Colonic mucosa (tissue), 4 donors: ENCODE measurements around the gene ARFGAP3. TPM values are rescaled to one million over a fixed set of nuclear protein-coding genes. Genes with fewer than 3 reads are reported as not detected.
"Not testable (repeated sequence)": the region's sequence is repeated elsewhere in the genome, so short reads cannot be mapped to it uniquely, and the experiment has no call there.

Source experiments
- DNase-seq: peaks from one replicate; pipeline ENCODE4 v3.0.0-alpha.2; 2020
- H3K27ac ChIP-seq: fragments of 200-600 bp; one replicate; pipeline ENCODE4 v1.8.0; 2021
- H3K27me3 ChIP-seq: fragments of 200-600 bp; one replicate; pipeline ENCODE4 v1.8.0; 2021
- H3K36me3 ChIP-seq: fragments of 200-600 bp; one replicate; pipeline ENCODE4 v1.8.0; 2021
- H3K4me1 ChIP-seq: fragments of 200-600 bp; one replicate; pipeline ENCODE4 v1.8.0; 2021; ENCODE audit warnings: mild to moderate bottlenecking
- H3K4me3 ChIP-seq: fragments of 200-600 bp; one replicate; pipeline ENCODE4 v1.8.0; 2021
- H3K9ac ChIP-seq, 2 donors: one replicate each; pipeline ENCODE4 v1.7.0; 2013; ENCODE audit warnings: control low read depth in 2 of 2, low read depth in 2 of 2, low read length in 2 of 2
- H3K9me3 ChIP-seq: fragments of 200-600 bp; one replicate; pipeline ENCODE4 v1.8.0; 2021
- CTCF ChIP-seq: fragments of 200-600 bp; IDR thresholded peaks from one replicate; pipeline ENCODE4 v1.8.0; 2022; ENCODE audit warnings: antibody characterized with exemption, mild to moderate bottlenecking
- intact Hi-C: fragments of 100-400 bp; cut with DNase I; formaldehyde crosslinking; loops from one replicate; pipeline ENCODE4 v1.14.1; 2022
- total RNA-seq, 2 donors: library from RNA; stranded (reverse); fragmentation: NEBNext Ultra II Directional in 1 of 2; extraction: Animal tissue kit (Norgen Biotek cat#: 25700) in 1 of 2; gene quantifications; one replicate each; pipeline ENCODE4 v1.2.1, GENCODE V29; 2021
- donor health status: healthy.
- donor health status: DM: no; HTN: no; CAD: no.
- donor health status: DM: no; HTN: no; CAD: no.

The ARFGAP3 gene
- total RNA-seq, 2 donors from 2014 or later: 29.4 to 47.7 TPM

GRCh38 chr22:42788021-42788420, 69.1 kb downstream of the ARFGAP3 start:
- Histone ChIP-seq H3K36me3 (no peaks in the 10 kb centered on the region), H3K4me3 (no peak overlapping the region), H3K9ac (no peak overlapping the region), H3K27me3 (no peaks in the 10 kb centered on the region), H3K27ac (no peak overlapping the region), H3K4me1 (no peaks in the 10 kb centered on the region), H3K9me3 (no peaks in the 10 kb centered on the region)
- no peak for DNase-seq
- intact Hi-C loops: no loop called here
- no peak for TF ChIP-seq CTCF

- Histone ChIP-seq H3K9me3 (no peaks in the 10 kb centered on the region), H3K9ac (no peak overlapping the region), H3K27me3 (no peaks in the 10 kb centered on the region), H3K4me3 (no peak overlapping the region), H3K4me1 (no peaks in the 10 kb centered on the region), H3K27ac (no peak overlapping the region), H3K36me3 (no peaks in the 10 kb centered on the region)
- no peak for TF ChIP-seq CTCF
- no peak for DNase-seq
- intact Hi-C loops: no loop called here
These were observed 69.7 kb downstream of the ARFGAP3 start for GRCh38 chr22:42787357-42787736.

GRCh38 chr22:42786606-42787356, 70.3 kb downstream of the ARFGAP3 start:
- H3K36me3 ChIP-seq: no peaks in the 10 kb centered on the region
- DNase-seq: no peak
- no peak overlapping the region for H3K9ac ChIP-seq
- no peaks in the 10 kb centered on the region for H3K4me1 ChIP-seq
- TF ChIP-seq CTCF: no peak
- intact Hi-C loops: no loop called here
- H3K27me3 ChIP-seq: no peaks in the 10 kb centered on the region
- no peaks in the 10 kb centered on the region for H3K9me3 ChIP-seq
- H3K27ac ChIP-seq: no peak overlapping the region
- H3K4me3 ChIP-seq: no peak overlapping the region

GRCh38 chr22:42785706-42786499, 71.2 kb downstream of the ARFGAP3 start:
- H3K9me3 ChIP-seq: no peaks in the 10 kb centered on the region
- intact Hi-C loops: no loop called here
- H3K9ac ChIP-seq: no peak overlapping the region
- no peaks in the 10 kb centered on the region for H3K36me3 ChIP-seq
- H3K4me1 ChIP-seq: no peaks in the 10 kb centered on the region
- no peak overlapping the region for H3K4me3 ChIP-seq
- no peak for TF ChIP-seq CTCF
- DNase-seq: no peak
- H3K27me3 ChIP-seq: no peaks in the 10 kb centered on the region
- no peak overlapping the region for H3K27ac ChIP-seq

- H3K9me3 ChIP-seq, H3K27ac ChIP-seq, intact Hi-C loops, H3K36me3 ChIP-seq, H3K4me3 ChIP-seq, H3K27me3 ChIP-seq, H3K9ac ChIP-seq, H3K4me1 ChIP-seq, DNase-seq: not testable (repeated sequence)
These were observed 74.8 kb downstream of the ARFGAP3 start for GRCh38 chr22:42782306-42782705.

- Histone ChIP-seq H3K4me3 (no peak overlapping the region), H3K9ac (no peak overlapping the region), H3K27me3 (no peaks in the 10 kb centered on the region), H3K36me3 (no peaks in the 10 kb centered on the region), H3K9me3 (no peaks in the 10 kb centered on the region), H3K27ac (no peak overlapping the region), H3K4me1 (no peaks in the 10 kb centered on the region)
- peak; percentile 76 for TF ChIP-seq CTCF
- intact Hi-C loops: no loop called here
- peak; percentile 77 for DNase-seq
These were observed 77.0 kb downstream of the ARFGAP3 start for GRCh38 chr22:42780070-42780540.
